Measurements from ENCODE around the gene TNFRSF8.
A peak's percentile ranks its signal among the peaks of the same experiment; 100 is the strongest.

The TNFRSF8 gene

DNA sequence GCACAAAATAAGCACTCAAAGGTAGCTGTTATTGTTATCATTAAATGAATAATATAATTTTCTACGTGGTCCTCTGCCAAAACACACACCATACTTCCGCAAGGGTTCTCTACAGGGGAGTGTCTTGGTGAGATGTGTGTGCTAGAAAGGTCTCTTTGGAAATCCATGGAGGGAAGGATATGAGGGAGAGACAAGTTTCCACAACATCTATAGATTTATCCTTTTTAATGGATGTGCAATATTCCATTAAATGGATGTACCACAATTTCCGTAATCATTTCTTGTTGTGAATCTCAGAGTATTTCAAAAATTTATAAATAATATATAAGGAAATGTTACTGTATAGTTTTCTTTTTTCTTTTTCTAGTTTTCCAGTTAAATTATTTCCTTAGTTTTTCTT lies 2.6 kb upstream of the TNFRSF8 start:
- DNase-seq (ENCODE audit: low spot score): no peak

DNA sequence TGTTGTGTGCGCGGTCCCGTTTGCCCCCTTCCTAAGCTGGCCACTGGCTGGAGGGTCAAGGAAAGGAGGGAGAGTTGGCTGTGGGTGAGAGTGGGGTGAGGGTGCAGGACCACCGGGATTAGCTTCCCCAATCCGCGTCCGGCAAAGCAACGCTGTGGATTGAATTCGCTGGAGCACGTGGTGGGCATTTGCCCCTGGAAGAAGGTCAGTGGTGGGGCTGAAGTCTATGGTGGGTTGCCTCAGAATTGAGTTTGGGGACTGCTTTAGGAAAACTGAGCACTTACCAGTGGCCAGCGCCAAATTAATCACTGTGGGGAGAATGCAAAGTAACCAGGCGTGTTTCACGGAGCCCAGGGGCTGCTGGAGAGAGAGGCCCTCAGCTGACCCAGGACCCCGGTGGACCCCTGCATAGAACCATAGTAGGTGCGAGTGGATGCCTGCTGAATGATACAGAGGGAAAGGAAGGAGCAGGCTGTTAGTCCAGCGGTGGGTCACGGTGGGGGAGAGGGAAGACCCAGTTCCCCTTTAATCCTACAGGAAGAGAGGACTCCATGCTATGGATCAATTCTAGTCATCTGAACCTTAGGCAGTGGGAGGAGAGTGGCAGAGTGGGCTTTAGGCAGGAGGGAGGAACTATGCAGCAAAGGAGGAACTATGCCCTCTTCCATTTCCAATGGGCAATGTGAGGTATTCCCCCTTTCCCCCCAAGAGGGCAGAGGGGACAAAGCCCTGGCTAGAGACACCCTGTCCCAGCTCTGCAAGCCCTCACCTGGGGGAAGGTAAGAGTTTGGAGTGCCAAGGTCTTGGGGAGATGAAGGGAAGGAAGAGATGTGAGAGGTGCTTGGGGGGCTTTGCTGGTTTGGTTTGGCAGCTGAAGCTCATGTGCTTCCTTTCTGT lies 1.2 kb downstream of the TNFRSF8 start:
- DNase-seq (ENCODE audit: low spot score): no peak

DNA sequence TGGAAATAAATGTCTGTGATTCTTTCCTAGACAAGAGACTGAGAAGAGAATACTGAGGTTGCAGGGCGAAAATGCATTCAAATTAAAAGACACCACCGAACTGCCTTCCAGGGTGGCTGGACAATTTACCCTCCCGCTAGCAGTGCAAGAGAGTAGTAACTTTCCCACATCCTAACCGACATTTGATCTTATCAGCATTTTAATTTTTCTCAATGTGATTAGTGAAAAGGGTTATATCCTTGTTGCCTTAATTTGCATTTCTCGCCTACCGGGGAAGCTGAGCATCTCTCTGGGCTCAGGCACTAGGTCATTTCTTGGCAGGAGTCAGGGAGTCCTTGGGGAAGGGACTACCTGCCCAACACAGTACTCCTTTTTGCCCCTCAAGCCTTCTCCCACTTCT lies 2.8 kb downstream of the TNFRSF8 start:
- DNase-seq (ENCODE audit: low spot score): no peak

DNA sequence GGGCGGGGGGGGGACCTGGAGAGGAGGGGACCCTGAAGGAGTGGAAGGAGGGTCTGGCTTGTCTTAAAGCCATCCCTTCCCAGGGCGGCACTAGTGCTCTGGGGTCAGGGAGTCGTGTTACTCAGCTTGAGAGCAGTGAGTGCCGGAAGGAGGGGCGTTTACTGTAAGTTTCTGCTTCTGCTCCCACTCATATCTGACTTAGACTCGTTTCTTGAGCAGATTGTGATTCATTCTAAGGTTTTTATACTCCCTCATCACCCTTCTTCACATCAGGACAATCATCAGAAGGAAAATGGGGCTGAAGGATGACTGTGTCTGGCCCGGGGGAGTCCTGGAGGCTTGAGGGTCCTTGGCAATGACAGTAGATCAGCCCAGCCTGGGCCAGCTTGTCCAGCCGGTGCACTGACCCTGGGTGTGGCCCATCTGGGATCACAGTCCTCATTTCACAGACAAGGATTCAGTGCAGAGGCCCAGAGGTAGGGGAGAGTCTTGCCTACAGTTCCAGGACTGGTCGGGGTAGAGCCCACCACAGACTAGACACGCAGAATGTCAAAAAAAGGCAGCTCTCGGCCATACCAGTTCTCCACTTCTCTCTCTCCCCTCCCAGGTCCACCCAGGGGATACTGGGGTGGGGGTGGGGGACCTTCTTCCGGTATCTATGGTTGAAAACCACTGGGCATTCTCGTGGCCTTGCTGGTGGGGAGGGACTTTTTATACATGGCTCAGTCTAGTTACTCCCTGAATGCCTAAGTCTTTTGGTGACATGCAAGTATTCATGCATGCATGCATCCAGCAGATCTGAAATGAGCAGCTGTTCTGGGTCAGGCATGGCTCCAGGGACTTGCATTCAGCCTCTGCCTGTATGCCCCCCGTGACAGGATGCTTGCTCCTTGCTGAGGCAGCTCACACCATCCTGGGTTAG lies 5.1 kb downstream of the TNFRSF8 start:
- peak; percentile 14 for DNase-seq (ENCODE audit: low spot score)

DNA sequence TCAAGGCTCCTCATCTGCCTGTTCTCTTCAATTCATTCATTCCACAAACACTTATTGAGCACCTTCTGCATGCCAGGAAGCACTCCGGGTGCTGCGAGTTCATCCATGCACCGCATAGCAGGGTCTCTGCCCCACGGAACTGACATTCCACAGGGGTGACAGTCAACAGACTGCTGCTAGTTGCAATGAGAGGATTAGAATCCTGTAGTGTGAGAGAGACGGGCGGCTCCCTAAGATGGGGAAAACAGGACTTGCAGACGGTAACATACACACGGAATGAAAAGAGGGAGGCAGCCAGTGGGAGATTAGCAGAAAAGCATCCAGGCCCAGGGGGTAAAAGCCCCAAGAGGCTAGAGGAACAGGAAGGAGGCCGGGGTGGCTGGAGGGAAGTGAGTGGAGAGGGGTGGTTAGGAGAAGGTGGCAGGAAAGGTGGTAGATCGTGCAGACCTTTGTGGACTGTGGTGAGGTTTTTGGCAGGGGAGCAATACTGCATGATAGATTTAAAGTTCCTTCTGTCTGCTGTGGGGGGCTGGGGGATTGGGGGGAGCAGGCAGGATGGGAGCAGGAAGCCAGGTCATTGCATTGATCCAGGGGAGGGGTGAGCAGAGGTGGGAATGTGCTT lies 6.6 kb downstream of the TNFRSF8 start:
- no peak for DNase-seq (ENCODE audit: low spot score)

DNA sequence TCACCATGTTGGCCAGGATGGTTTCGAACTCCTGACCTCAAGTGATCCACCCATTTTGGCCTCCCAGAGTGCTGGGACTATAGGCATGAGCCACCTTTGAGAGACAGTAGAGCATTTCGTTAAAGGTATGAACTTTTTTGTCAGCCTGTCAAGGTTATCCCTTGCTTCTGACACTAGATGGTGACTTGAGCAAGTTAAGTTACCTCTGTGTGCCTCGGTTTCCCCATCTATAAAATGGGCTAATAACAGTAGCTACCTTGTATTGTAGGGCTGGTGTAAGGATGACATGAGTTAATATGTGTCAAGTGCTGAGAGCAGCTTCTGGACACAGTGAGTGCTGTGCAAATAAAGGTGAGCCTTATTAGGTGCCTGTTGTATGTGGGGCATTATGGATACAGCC lies 8.8 kb downstream of the TNFRSF8 start:
- DNase-seq (ENCODE audit: low spot score): no peak

DNA sequence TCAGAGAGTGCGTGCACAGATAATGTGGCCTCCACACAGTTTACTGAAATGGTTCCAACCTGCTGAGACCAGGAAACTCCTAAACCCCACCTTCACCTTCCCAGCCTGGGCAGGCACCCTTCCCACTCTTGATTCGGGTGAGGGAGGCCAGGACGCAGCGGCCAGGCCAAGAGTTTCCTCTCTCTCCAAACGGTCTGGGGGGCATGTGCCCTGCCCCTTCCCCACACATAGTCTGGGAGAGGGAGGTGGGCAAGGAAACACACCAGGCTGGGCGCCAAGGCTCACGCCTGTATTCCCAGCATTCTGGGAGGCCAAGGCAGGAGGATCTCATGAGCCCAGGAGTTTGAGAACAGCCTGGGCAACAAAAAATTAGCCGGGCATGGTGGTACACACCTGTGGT lies 9.6 kb downstream of the TNFRSF8 start:
- DNase-seq (ENCODE audit: low spot score): no peak

- no peak for DNase-seq (ENCODE audit: low spot score)
Observed at GRCh38 chr1:12073796-12074195, 10.7 kb downstream of the TNFRSF8 start.

DNA sequence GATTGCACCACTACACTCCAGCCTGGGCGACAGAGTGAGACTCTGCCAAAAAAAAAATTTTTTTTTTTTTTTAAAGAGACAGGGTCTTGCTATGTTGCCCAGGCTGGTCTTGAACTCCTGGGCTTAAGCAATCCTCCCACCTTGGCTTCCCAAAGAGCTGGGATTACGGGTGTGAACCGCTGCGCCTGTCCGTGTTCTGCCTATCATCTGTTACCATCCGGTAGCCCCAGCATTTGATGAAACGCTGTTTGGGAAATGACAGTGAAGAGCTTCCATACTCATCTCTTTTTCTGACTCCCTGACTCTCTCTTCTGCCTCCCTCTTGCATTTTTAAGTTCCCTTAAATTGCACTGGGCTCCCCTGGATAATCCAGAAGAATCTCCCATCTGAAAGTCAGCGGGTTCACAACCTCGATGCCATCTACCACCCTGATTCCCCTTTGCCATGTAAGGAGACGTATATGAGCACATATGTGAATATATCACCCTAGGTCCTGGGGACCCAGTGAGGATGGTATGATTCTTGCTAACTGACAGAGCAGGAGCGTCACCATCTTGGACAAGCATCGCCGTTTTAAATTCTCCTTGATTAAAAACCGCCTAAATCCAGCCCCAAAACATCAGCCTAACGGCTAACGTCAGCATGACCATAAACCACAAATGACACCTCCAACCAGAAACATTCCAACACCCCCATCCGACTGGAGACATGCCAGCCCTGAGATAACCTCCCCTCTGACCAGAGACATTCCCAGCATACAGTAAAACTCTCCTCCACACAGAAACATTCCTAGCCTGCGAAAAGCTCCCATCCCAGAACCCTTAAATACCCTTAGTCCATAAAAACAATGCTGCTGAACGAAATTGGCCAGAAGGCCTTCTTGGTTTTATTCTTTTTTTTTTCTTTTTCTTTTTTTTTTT lies 12.4 kb downstream of the TNFRSF8 start:
- peak; percentile 74 for DNase-seq (ENCODE audit: low spot score)

DNA sequence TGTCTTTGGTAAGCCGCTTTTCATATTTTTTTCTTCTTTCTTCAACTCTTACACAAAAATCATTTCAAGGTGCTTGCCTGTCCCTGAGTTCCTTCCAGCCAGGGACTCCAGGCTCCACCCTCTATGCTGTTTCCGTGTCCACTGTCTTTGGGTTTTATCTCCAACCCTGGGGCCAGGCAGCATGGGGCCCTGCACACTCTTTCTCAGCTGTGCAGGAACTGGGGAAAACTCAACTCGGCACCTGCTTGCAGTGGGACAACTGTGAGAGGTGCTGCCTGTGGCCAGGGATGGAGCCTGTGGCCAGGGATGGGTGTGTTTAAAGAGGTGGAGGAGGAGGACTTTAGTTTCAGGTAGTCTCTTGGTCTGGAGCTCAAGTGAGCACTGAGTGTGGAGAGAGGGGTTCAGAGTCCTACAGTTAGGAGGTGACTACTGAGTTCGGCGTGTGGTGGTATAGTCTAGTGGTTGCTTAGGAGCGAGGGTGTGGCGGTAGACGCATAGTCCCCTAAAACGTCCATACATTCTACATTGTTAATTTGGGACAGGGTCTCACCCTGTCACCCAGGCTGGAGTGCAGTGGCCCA lies 13.4 kb downstream of the TNFRSF8 start:
- DNase-seq (ENCODE audit: low spot score): no peak

DNA sequence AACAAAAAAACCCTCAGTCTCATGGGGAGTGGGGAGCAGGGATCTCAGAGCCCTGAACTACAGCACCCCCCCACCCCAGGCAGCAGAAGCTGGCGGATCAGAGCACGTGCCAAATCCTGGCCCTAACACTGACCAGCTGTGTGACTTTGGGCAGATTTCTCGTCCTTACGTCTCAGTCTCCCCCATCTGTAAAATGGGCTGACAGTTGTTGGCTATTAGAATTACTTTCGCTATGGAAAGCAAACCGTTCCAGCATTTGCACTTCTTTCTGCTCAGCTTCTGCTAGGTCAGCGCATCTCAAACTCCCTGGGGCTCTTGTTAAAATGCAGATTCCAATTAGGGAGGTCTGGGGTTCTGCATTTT lies 15.5 kb downstream of the TNFRSF8 start:
- DNase-seq (ENCODE audit: low spot score): no peak

DNA sequence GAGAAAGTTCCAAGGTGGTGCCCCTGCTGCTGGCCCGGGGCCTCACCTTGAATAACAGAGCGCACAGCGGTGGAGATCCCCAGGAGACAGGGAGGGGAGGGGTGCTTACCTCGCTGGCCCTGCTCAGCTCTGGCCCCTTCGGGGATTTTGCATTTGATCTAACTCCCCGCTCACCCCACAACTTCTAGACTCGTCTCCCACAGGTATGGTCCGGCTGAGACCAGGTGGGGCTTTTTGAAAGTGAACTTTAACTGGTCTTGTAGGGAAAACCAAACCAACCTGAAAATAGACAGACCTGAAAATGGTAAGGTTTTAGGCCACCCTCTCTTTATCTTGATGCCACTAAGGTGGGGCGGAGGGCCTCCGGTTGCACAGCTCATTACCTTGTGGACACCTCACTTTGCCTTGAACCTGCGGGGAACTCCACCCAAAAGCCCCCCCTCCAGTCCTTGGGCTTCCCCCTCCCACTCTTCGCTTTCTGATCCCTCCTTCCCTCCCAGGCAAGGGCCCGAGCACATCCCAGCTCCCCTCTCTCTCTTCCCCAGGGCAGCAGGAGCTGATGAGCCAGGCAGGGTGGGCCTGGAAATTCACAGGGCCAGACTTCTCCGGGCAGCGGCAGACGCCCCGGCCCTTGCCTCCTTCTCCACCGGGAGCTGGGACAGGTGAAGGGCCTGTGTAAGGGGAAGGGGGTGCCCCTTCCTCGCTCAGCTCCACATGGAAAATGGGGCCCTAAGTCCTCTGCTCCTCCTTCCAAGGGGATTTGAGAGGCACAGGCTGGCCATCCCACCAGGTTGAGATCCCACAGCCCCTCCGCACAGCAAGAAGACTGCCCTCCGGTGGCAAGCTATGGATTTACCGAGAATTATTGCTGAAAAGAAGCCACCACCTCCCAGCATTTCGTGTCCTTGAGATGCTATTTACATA lies 16.1 kb downstream of the TNFRSF8 start:
- peak; percentile 63 for DNase-seq (ENCODE audit: low spot score)

DNA sequence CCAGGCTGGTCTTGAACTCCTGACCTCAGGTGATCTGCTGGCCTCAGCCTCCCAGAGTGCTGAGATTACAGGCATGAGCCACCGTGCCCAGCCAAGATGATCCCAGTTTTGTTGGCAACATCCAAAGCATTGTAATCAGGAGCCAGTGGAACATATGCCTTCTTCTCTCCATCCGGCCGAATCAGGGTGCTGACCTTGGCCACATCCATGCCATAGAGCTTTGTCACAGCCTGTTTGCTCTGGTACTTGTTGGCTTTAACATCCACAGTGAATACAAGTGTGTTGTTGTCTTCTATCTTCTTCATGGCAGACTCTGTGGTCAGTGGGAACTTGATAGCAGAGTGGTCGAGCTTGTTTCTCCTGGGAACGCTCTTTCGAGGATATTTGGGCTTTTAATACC lies 17.1 kb downstream of the TNFRSF8 start:
- no peak for DNase-seq (ENCODE audit: low spot score)

DNA sequence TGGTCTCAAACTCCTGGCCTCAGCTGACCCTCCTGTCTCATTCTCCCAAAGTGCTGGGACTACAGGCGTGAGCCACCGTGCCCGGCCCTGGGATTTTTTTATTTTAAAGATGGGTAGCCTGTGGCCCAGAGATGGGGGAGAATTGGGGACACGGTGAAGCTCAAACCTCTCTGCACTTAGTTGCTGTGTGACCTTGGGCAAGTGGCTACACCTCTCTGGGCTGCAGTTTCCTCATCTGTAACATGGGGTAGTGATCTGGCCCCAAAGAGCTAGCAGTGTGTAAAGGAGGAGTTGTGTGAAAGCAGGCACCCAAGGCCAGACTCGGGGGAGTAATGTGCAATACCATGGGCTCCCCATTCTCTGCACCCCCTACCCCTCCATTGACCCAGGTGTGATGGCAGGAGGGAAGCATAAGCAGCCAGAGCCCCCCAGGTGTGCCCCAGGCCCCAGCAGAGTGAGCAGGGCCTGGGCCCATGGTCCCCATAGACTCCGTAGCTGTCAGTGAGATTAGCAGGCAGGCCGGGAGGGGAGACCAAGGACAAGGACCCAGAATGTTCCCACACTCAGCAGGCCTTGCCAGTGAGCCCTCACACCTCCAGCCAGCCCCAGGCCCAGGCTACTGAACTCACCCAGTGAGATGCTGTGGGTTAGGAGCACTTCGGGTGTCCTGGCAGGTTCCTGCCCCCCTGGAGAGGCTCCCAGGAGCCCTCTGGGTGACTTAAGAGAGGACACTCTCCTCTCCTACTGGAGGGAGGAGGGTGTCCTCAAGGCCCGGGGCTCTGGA lies 17.9 kb downstream of the TNFRSF8 start:
- DNase-seq (ENCODE audit: low spot score): no peak

DNA sequence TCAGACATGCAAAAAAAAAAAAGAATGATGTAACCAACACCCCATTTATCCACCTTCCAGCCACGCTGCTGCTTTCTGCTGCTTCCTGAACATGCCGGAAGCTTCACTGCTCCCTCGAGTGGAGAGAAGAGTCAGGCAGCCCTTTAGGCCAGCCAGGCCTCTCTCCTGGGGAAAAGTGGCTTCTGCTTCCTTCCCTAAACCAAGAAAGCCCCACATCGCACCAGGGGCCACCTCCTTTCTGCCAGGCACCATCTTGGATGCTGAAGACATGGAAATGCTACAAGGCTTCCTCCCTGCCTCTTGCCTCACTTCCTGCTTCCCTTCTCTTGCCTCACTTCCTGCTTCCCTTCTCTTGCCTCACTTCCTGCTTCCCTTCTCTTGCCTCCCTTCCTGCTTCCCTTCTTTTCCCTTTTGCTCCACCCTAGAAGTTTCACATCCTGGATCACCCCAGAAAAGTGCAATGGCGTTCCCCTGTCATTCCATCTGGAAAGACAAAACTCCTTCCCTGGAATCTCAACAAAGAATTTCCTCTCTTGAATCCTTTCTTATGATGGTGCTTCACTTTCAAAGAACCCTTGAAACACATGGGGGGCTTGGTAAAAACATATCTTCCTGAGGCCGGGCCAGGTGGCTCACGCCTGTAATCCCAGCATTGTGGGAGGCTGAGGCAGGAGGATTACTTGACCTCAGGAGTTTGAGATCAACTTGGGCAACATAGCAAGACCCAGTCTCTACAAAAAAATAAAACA lies 18.7 kb downstream of the TNFRSF8 start:
- DNase-seq (ENCODE audit: low spot score): no peak

DNA sequence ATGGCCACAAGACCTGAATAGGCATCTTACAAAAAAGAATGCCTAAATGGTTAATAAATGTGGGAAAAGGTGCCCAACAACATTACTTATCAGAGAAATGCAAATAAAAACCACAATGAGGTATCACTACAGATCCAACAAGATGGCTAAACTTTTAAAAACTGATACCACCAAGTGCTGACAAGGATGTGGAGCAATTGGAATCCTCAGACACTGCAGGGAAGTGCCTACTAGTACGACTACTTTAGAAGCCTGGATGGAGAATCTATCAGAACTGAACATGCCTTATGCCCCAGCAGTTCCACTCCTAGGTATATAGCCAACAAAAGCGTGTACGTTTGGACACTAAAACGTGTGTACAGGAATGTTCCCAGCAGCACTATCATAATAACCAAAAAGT lies 19.9 kb downstream of the TNFRSF8 start:
- no peak for DNase-seq (ENCODE audit: low spot score)

GRCh38 chr1:12083766-12084165 lies 20.7 kb downstream of the TNFRSF8 start:
- DNase-seq (ENCODE audit: low spot score): no peak

DNA sequence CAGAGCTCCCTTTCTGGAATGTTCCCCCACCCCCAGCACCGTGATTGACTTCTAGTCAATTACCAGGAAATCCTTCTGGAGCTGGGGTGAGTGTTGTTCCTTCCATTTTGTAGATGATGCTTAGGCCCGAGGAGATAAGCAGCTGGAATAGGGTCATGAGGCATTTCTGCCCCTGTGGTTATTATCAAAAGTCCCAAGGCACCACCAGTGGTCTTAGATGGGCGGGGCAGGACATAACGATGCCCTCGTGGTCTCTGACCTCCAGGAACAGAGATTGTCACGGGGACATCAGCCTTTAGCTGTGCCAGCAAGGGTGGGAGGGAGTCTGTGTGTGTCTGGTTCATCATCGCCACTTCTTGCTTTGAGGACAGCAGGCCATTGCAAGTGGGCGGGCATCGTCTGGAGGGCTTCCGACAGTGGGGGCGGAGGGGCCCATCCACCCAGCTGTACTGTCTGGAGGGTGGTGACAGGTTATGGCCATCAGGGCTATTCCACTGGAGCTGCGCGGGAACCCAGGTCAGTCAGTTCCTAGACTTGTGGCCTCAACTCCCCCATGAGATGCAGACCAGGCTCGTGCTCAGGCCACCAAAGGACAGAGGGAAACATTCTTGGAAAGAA lies 22.6 kb downstream of the TNFRSF8 start:
- DNase-seq (ENCODE audit: low spot score): no peak
